GM18951 (cell line): Measurements from ENCODE around the gene PCLO.

Experiments
- POLR2A ChIP-seq: IDR thresholded peaks from 4 replicates; pipeline ENCODE4 v1.6.1; 2011; ENCODE audit warnings: mild to moderate bottlenecking; ENCODE audit not compliant: insufficient read length, insufficient read depth; ENCODE audit errors: extremely low read depth
- in situ Hi-C: fragments of 300-500 bp; cut with MboI; formaldehyde crosslinking; loops from one replicate; pipeline ENCODE4 v1.12.0; 2022; ENCODE audit warnings: low sequenced_read_pairs, mixed read lengths, inconsistent platforms; ENCODE audit not compliant: unreplicated experiment

The PCLO gene

GRCh38 chr7:82803411-82803810 is 359.3 kb downstream of the PCLO start:
- TF ChIP-seq POLR2A, result no peak
- in situ Hi-C loops, result no loop called here

DNA sequence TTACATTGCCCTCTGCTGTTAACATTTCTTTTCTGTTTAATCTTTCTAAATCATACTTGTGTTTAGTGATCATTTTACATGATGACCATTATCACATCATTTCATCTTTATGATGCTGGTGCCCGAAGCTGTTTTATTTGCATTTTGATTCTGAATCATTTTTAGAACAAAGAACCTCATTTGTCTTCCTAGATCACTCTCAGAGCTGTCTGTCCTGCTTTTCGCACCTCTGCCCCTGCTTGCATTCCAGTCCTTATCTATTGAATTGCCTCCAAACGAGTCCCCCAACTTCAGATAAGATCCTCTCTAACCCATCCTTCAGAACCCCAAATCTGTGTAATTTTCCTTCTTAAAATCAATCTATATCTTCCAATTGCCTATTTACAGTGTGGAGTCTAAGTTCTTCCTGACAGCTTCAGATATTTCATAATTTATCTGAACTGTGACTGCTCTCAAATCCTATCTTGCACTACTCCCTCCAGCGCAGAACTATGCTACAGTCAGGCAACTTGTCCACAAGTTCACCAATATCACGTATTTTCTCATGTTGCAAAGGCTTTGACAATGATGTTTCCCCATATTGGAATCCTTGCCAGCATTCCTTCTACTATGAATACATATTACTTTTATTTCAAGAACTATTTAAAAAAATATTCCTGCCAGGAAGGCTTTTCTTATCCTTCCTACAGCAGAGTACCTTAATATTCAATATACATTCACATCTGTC is 372.6 kb downstream of the PCLO start:
- in situ Hi-C loops, result no loop called here
- no peak for TF ChIP-seq POLR2A

DNA sequence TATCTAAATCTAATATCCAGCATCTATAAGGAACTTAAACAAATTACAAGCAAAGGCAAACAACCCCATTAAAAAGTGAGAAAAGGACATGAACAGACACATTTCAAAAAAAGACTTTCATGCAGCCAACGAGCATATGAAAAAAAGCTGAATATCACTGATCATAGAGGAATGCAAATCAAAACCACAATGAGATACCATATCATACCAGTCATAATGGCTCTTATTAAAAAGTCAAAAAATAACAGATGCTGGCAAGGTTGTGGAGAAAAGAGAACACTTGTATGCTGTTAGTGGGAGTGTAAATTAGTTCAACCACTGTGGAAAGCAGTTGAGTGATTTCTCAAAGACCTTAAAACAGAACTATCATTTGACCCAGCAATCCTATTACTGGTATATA is 384.7 kb downstream of the PCLO start:
- in situ Hi-C loops, result no loop called here
- TF ChIP-seq POLR2A, result no peak

DNA sequence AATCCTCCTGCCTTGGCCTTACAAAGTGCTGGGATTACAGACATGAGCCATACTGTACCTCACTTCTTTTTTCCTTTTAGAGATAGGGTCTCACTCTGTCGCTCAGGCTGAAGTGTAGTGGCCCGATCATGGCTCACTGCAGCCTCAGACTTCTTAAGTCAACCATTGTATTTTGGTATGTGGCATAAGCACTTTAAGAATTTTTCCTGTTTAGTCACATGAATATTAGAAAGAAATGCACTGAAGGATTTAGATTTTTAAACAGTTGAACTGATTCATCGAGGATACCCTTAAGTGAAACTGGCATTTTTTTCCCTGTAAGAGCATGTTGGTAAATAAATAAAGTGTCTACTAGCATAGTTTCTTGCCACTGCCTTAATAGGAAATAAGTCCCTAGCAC is 399.8 kb downstream of the PCLO start:
- in situ Hi-C loops, result no loop called here

GRCh38 chr7:82760831-82761230 is 401.9 kb downstream of the PCLO start:
- TF ChIP-seq POLR2A, result no peak

More for the DNA sequence above, 399.8 kb downstream of the PCLO start:
- no peak for TF ChIP-seq POLR2A

DNA sequence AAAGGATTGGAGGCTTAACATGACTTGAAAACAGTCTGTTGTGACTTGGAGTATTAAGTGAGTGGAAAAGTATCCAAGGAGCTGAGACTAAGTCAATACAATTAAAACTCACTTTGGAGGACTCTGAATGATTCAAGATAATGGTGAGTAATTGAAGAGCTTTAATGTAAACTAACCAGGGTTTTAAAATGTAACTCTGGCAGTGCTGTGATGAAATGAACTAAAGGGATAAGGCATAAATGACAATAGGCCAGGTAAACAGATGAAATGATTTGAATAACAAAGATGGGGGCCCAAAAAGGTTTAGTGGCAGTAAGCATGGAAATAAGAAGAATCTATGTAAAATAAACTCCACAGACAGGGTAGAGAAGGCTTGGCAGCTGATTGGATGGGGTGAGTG is 402.6 kb downstream of the PCLO start:
- no peak for TF ChIP-seq POLR2A
- in situ Hi-C loops, result no loop called here

More at GRCh38 chr7:82760831-82761230, 401.9 kb downstream of the PCLO start:
- in situ Hi-C loops, result no loop called here

- in situ Hi-C loops, result no loop called here
- TF ChIP-seq POLR2A, result no peak
These were observed 406.8 kb downstream of the PCLO start for GRCh38 chr7:82755705-82756551.

DNA sequence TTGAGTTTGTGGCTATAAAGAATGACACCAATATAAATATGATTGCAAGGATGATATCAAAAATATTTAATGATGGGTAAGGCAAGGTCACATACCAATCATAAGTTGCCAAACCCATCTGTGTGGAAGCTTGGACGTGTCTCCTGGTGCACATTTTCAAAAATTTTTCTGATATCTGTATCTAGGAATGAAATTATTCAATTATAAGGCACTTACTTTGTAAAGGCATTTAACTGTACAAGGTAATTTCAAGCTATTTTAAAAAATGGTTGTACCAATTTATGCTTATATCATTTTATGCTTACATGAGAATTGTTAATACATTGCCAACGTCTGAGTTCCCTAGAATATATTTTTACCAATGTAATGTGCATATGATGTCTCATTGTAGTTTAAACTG is 412.7 kb downstream of the PCLO start:
- TF ChIP-seq POLR2A, result no peak
- in situ Hi-C loops, result no loop called here

DNA sequence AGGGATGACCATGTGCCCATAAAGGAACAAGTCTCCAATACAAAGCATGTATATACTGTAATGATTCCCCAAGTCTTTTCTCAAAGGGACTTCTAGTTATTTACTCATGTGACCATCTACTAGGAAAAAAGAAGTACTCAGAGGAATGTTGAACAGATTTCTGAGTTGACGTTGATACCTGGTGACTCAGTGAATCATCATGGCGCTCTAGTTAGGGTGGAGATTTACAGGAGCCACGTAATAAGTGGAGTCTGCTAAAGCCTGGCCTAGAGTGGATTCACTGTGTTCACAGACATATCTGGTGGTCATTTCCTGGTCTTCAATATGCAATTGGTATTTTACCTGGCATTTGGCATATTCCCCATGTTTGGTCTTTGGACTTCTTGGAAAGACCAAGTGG is 416.9 kb downstream of the PCLO start:
- in situ Hi-C loops, result no loop called here

DNA sequence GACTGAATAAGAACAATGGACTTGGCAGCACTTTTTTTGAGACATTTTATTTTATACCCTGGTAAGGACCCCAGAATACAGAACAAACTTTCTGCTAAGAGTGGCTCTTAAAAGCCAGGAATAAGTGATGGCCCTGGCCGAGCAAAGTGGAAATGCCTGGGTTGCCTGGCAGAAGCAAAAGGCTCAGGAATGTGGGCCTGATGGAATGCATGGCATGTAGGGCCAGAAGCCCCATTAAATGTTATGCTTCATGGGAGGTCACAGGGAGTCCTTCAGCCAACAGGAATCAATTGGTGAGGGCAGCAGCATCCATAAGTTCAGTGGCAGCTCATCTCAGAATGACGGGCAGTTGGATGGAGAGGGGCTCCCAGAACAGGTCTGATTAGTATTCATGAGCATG is 417.6 kb downstream of the PCLO start:
- in situ Hi-C loops, result no loop called here
- TF ChIP-seq POLR2A, result no peak

More for the DNA sequence above, 416.9 kb downstream of the PCLO start:
- TF ChIP-seq POLR2A, result no peak

GRCh38 chr7:82742163-82742562 is 420.5 kb downstream of the PCLO start:
- TF ChIP-seq POLR2A, result no peak
- in situ Hi-C loops, result no loop called here

DNA sequence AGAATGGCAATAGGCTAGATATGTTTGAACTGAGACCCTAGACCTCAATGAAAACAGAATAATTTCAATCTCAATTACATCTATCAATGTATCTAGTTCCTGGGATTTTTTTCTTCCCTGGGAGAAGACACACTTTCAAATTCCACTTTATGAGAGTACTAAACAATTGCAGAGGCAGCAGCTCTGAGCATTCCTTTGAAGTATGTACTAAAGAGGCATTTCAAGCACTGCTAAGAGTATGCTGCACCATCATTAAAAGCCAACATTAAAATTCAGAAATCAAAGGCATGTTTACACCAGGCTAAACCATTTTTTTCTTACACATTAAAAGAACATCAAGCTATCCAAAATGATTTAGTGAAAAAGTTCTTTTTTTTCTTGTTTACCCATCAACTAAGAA is 421.2 kb downstream of the PCLO start:
- no peak for TF ChIP-seq POLR2A

GRCh38 chr7:82740246-82740848 is 422.3 kb downstream of the PCLO start:
- in situ Hi-C loops, result no loop called here
- no peak for TF ChIP-seq POLR2A

More for the DNA sequence above, 421.2 kb downstream of the PCLO start:
- in situ Hi-C loops, result no loop called here
